HL-60/S4 treated with phorbol 12-myristate 13-acetate at 8.2 ng/mL for 4 days and 3 days (cell line): ENCODE data around the gene C10orf143.

Source experiments
- in situ Hi-C: fragments of 300-500 bp; cut with MboI; formaldehyde crosslinking; loops from 2 replicates; pipeline ENCODE4 v1.15.0; 2022; ENCODE audit warnings: low sequenced_read_pairs

C10orf143 gene

GRCh38 chr10:130018265-130018664, 92.4 kb downstream of the C10orf143 start:
- in situ Hi-C loops: no loop called here

GRCh38 chr10:130017631-130018022, 93.0 kb downstream of the C10orf143 start:
- in situ Hi-C loops: no loop called here

- in situ Hi-C loops: no loop called here
Measured at GRCh38 chr10:130016993-130017630, 93.5 kb downstream of the C10orf143 start.

GRCh38 chr10:130016095-130016494, 94.5 kb downstream of the C10orf143 start:
- in situ Hi-C loops: no loop called here

- in situ Hi-C loops: no loop called here
Measured at GRCh38 chr10:130015075-130015695, 95.4 kb downstream of the C10orf143 start.

DNA sequence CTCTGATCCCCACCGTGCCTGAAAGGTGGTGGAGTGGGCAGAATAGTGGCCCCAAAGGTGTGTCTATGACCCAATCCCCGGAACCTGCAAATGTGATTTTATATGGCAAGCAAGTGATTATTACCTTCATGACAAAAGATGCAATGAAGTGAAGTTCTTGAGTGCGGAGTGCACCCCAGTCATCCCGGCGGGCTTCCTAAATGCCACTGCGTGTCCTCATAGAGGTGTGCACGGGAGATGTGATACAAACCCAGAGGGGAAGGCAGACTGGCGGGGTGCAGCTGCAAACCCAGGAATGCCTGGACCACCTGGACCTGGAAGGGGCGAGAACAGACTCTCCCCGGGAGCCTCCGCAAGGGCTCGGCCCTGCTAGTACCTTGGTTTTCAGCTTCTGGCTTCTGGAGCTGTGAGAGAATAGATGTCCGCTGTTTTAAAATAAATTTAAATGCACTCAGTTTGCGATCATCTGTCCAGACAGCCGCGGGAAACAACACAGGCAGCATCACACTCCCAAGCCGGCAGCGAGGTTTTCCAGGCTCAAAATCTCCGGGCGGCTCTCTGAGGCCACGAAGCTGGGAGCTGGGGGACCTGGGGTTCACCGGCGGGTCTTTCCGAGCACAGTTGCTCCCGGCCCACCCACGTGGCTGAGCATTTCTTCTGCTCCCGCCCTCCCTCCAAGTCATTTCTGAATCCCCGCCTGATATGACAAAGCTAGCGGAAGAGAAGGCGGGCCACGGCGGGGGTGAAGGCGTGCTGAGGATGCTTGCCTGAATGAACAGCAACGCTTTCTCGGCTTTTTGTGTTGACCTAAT, 96.2 kb downstream of the C10orf143 start:
- in situ Hi-C loops: no loop called here
